Keratinocyte (primary cell): ENCODE data around the gene GALNT2.

Experiments
- EZH2 ChIP-seq: IDR thresholded peaks from one replicate; pipeline ENCODE4 v1.6.1; 2012; ENCODE audit warnings: inconsistent platforms, mild to moderate bottlenecking, low read length, moderate library complexity
- TF ChIP-seq, protein P1 (sequence below), 3 experiments: IDR thresholded peaks in 1 of 3; conservative IDR thresholded peaks in 1 of 3; optimal IDR thresholded peaks in 1 of 3; 2 replicates in 2 of 3; 3 replicates in 1 of 3; pipeline versions ENCODE3 to v1.5.1; 2011; ENCODE audit warnings: low read length in 3 of 3, mild to moderate bottlenecking in 3 of 3, moderate library complexity in 2 of 3, control low read depth in 1 of 3, inconsistent platforms in 1 of 3; ENCODE audit not compliant: insufficient read depth in 2 of 3; ENCODE audit errors: extremely low read depth in 1 of 3

DNA sequence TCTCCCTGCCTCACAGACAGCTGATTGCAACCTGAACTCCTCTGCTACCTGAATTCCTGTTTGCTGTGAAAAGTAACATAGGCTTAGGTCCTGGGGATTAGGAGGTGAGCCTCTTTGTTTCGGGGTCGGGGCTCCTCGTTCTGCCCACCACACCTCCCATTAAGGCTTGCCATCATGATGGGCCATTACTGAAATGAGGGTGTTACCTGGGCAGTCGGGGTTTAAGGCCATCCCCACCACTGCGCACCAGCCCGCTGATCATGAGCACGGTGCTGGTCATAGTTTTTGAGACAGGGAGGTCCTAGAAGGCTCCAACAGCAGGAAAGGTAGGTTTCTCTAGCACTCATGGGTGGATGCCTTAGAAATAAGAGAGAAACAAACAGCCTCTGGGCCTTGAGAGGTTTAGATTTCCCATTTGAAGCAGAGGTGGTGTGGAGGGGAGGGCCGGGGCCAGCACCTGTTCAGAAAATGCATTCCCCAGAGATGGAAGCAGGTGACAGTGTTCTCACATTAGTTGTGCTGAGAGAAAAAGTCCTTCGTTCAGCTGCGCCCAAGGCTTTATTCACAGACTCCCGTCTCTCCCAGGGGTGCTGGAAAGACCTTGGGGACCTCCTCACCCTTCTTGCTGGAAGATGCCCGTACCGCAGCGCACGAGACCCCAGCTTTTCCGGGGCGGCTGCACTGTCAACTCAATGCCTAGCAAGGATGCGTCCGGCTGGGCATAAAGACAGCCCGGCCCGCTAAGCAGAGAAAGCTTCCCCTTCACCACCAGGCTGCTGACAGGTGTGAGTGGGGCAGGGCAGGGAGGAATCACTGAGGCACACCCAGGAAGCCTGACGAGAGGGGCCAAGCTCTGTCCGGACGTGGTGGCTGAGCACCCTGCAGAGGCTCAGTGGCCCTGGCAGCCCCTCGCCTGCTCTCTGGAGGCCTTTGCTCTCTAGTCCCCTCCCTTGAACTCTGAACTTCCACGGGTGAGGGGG, 233.6 kb downstream of the GALNT2 start:
- TF ChIP-seq, protein P1, sequence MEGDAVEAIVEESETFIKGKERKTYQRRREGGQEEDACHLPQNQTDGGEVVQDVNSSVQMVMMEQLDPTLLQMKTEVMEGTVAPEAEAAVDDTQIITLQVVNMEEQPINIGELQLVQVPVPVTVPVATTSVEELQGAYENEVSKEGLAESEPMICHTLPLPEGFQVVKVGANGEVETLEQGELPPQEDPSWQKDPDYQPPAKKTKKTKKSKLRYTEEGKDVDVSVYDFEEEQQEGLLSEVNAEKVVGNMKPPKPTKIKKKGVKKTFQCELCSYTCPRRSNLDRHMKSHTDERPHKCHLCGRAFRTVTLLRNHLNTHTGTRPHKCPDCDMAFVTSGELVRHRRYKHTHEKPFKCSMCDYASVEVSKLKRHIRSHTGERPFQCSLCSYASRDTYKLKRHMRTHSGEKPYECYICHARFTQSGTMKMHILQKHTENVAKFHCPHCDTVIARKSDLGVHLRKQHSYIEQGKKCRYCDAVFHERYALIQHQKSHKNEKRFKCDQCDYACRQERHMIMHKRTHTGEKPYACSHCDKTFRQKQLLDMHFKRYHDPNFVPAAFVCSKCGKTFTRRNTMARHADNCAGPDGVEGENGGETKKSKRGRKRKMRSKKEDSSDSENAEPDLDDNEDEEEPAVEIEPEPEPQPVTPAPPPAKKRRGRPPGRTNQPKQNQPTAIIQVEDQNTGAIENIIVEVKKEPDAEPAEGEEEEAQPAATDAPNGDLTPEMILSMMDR (optimal IDR thresholded peaks at IDR 0.05 in 1 of 3, IDR thresholded peaks at IDR 0.05 in 1 of 3, conservative IDR thresholded peaks at IDR 0.05 in 1 of 3; ENCODE audit: extremely low read depth in 1 of 3, insufficient read depth in 2 of 3, low read length in 3 of 3): no peak
- no peak for TF ChIP-seq EZH2
